Measurements from ENCODE around the gene KCNMB4. TPM values are rescaled to one million over a fixed set of nuclear protein-coding genes. Genes with fewer than 3 reads are reported as not detected.

The KCNMB4 gene
- total and polyA plus RNA-seq, 4 donors = 1.0 to 3.3 (median 2.0) TPM

DNA sequence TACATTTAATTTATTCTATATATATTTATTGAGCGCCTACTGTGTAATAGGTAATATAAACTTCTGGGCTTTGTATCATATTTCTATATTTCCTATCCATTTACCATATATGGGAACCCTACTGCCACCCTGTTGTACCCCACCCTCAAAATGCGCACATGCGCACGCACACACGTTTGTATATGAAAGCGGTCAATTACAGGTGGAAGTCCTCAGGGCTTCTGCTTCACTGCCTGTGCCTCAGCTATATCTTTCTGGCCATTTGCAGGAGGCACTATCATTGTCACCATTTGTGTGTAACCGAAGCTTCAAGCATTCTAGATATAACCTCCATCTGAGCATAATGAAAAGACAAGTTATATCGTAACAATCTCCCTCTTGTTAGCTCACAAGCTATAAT, 31.3 kb upstream of the KCNMB4 start:
- no peak overlapping the region for H3K4me3 ChIP-seq (ENCODE audit: low read length in 2 of 2)
- no peak overlapping the region for H3K27ac ChIP-seq (ENCODE audit: low read depth in 1 of 2, low read length in 2 of 2)
- no peaks in the 10 kb centered on the region for H3K27me3 ChIP-seq (ENCODE audit: control insufficient read depth in 1 of 2, insufficient read depth in 2 of 2, low read length in 1 of 2)
- WGBS, 2 donors = 94 to 96% methylated on average over 8 of the region's 8 CpGs
- H3K36me3 ChIP-seq (ENCODE audit: control insufficient read depth in 1 of 2, insufficient read depth in 2 of 2, low read length in 1 of 2) = peaks cover 2 to 3% of the 10 kb centered on the region in 2 donors
- ATAC-seq (ENCODE audit: low FRiP score) (no peak), DNase-seq (no peak)
- no peaks in the 10 kb centered on the region for H3K4me1 ChIP-seq (ENCODE audit: control insufficient read depth in 1 of 2, insufficient read depth in 2 of 2, low read length in 2 of 2)
- no peaks in the 10 kb centered on the region for H3K9me3 ChIP-seq (ENCODE audit: control insufficient read depth, low read length)
- intact Hi-C loops (cut with DNase I) = loop anchor here in 1 of 2 donors (10.0 kb wide), 1 partner anchor 90 kb away; the partner anchor contains the start of gene CNOT2

GRCh38 chr12:70338531-70338930, 27.6 kb upstream of the KCNMB4 start:
- Histone ChIP-seq H3K4me1 (ENCODE audit: control insufficient read depth in 1 of 2, insufficient read depth in 2 of 2, low read length in 2 of 2) (no peaks in the 10 kb centered on the region), H3K4me3 (ENCODE audit: low read length in 2 of 2) (no peak overlapping the region), H3K27ac (ENCODE audit: low read depth in 1 of 2, low read length in 2 of 2) (no peak overlapping the region), H3K9me3 (ENCODE audit: control insufficient read depth, low read length) (no peaks in the 10 kb centered on the region), H3K36me3 (ENCODE audit: control insufficient read depth in 1 of 2, insufficient read depth in 2 of 2, low read length in 1 of 2) (peaks cover 4 to 12% of the 10 kb centered on the region in 2 donors), H3K27me3 (ENCODE audit: control insufficient read depth in 1 of 2, insufficient read depth in 2 of 2, low read length in 1 of 2) (no peaks in the 10 kb centered on the region)
- WGBS, 2 donors = 83 to 85% methylated on average over 2 of the region's 2 CpGs
- intact Hi-C loops (cut with DNase I) = loop anchor here in 1 of 2 donors (10.0 kb wide), 1 partner anchor 94 kb away; the partner anchor contains the start of gene CNOT2
- ATAC-seq (ENCODE audit: low FRiP score) (no peak), DNase-seq (no peak)

- DNase-seq = no peak
- WGBS, 2 donors = 96% methylated on average over 2 of the region's 2 CpGs
- intact Hi-C loops (cut with DNase I) = no loop called here
- Histone ChIP-seq H3K27me3 (ENCODE audit: control insufficient read depth in 1 of 2, insufficient read depth in 2 of 2, low read length in 1 of 2) (no peaks in the 10 kb centered on the region), H3K4me3 (ENCODE audit: low read length in 2 of 2) (no peak overlapping the region), H3K27ac (ENCODE audit: low read depth in 1 of 2, low read length in 2 of 2) (no peak overlapping the region), H3K4me1 (ENCODE audit: control insufficient read depth in 1 of 2, insufficient read depth in 2 of 2, low read length in 2 of 2) (no peaks in the 10 kb centered on the region), H3K36me3 (ENCODE audit: control insufficient read depth in 1 of 2, insufficient read depth in 2 of 2, low read length in 1 of 2) (peaks cover 0 to 5% of the 10 kb centered on the region in 2 donors), H3K9me3 (ENCODE audit: control insufficient read depth, low read length) (no peaks in the 10 kb centered on the region)
- ATAC-seq (ENCODE audit: low FRiP score) = no peak
Observed at GRCh38 chr12:70351076-70351475, 15.0 kb upstream of the KCNMB4 start.

- H3K36me3 ChIP-seq (ENCODE audit: control insufficient read depth in 1 of 2, insufficient read depth in 2 of 2, low read length in 1 of 2) = peaks cover 0 to 5% of the 10 kb centered on the region in 2 donors
- no peaks in the 10 kb centered on the region for H3K27me3 ChIP-seq (ENCODE audit: control insufficient read depth in 1 of 2, insufficient read depth in 2 of 2, low read length in 1 of 2)
- H3K4me3 ChIP-seq (ENCODE audit: low read length in 2 of 2) = no peak overlapping the region
- no peak for ATAC-seq (ENCODE audit: low FRiP score)
- H3K27ac ChIP-seq (ENCODE audit: low read depth in 1 of 2, low read length in 2 of 2) = no peak overlapping the region
- no peaks in the 10 kb centered on the region for H3K9me3 ChIP-seq (ENCODE audit: control insufficient read depth, low read length)
- 93 to 96% methylated on average over 6 of the region's 6 CpGs for WGBS, 2 donors
- intact Hi-C loops (cut with DNase I) = no loop called here
- no peaks in the 10 kb centered on the region for H3K4me1 ChIP-seq (ENCODE audit: control insufficient read depth in 1 of 2, insufficient read depth in 2 of 2, low read length in 2 of 2)
- DNase-seq = no peak
Observed at GRCh38 chr12:70353780-70354660, 12.1 kb upstream of the KCNMB4 start.

- H3K9me3 ChIP-seq (ENCODE audit: control insufficient read depth, low read length) = no peaks in the 10 kb centered on the region
- no peak for ATAC-seq (ENCODE audit: low FRiP score)
- intact Hi-C loops (cut with DNase I) = no loop called here
- no peak for DNase-seq
- no peaks in the 10 kb centered on the region for H3K4me1 ChIP-seq (ENCODE audit: control insufficient read depth in 1 of 2, insufficient read depth in 2 of 2, low read length in 2 of 2)
- H3K27me3 ChIP-seq (ENCODE audit: control insufficient read depth in 1 of 2, insufficient read depth in 2 of 2, low read length in 1 of 2) = no peaks in the 10 kb centered on the region
- no peak overlapping the region for H3K4me3 ChIP-seq (ENCODE audit: low read length in 2 of 2)
- no peak overlapping the region for H3K27ac ChIP-seq (ENCODE audit: low read depth in 1 of 2, low read length in 2 of 2)
- WGBS, 2 donors = 70 to 83% methylated on average over 3 of the region's 3 CpGs
- H3K36me3 ChIP-seq (ENCODE audit: control insufficient read depth in 1 of 2, insufficient read depth in 2 of 2, low read length in 1 of 2) = peaks cover 0 to 3% of the 10 kb centered on the region in 2 donors
Observed at GRCh38 chr12:70354787-70355186, 11.3 kb upstream of the KCNMB4 start.

DNA sequence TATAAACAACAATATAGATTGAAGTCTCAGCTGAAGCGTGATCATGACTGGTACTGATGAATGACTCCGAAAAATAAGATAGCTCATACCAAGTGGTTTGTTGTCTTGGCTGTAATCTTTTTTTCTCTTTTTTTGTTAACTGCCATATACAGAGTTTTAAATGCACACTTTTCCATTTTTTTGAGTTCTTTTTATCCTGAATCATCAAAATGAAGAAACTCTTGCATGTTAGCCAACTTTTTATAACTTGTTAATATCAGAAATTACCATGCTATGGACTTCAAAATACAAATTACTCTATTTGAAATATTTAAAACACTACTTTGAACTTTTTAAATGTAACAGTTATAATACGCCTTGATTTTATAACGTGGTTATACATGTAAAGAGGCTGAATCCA, 10.1 kb upstream of the KCNMB4 start:
- no peak overlapping the region for H3K27ac ChIP-seq (ENCODE audit: low read depth in 1 of 2, low read length in 2 of 2)
- ATAC-seq (ENCODE audit: low FRiP score) (no peak), DNase-seq (no peak)
- intact Hi-C loops (cut with DNase I) = no loop called here
- peaks cover 0 to 3% of the 10 kb centered on the region in 2 donors for H3K36me3 ChIP-seq (ENCODE audit: control insufficient read depth in 1 of 2, insufficient read depth in 2 of 2, low read length in 1 of 2)
- 96% methylated on average over 4 of the region's 4 CpGs for WGBS, 2 donors
- H3K4me1 ChIP-seq (ENCODE audit: control insufficient read depth in 1 of 2, insufficient read depth in 2 of 2, low read length in 2 of 2) = no peaks in the 10 kb centered on the region
- H3K27me3 ChIP-seq (ENCODE audit: control insufficient read depth in 1 of 2, insufficient read depth in 2 of 2, low read length in 1 of 2) = no peaks in the 10 kb centered on the region
- H3K4me3 ChIP-seq (ENCODE audit: low read length in 2 of 2) = no peak overlapping the region
- H3K9me3 ChIP-seq (ENCODE audit: control insufficient read depth, low read length) = no peaks in the 10 kb centered on the region

DNA sequence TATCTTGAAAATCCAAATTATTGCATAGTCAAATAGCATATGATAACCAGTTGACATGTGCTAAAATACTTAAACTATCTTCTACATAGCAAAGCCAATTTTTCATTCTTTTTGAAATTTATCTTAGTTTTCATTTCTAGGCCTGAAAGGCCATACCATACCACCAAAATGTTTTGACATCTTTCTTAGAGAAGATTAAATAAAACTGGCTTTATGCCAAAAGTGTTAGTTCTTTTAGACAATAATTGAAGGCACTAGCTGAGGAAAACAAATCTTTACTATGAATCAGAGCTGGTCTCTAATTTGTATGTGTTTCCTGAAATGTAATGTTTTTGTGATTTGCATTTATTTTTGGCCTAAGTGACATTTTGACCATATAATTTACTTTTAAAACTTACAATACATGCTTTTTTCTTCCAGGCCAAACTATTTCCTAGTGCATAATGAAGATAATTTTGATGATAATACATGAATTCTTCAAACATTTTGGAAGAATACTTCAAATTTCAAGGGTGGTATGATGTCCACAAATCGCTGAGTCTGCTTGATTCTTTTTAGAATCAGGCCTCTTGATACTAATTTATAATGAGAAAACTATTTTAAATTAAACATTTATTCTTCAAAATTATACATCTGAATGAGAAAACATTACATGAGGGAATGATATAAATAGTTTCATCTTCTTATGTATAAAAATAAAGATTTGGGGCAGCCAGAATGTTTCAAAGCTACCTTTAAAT, 6.5 kb upstream of the KCNMB4 start:
- Histone ChIP-seq H3K4me3 (ENCODE audit: low read length in 2 of 2) (no peak overlapping the region), H3K27ac (ENCODE audit: low read depth in 1 of 2, low read length in 2 of 2) (no peak overlapping the region), H3K36me3 (ENCODE audit: control insufficient read depth in 1 of 2, insufficient read depth in 2 of 2, low read length in 1 of 2) (no peaks in the 10 kb centered on the region), H3K4me1 (ENCODE audit: control insufficient read depth in 1 of 2, insufficient read depth in 2 of 2, low read length in 2 of 2) (no peaks in the 10 kb centered on the region), H3K9me3 (ENCODE audit: control insufficient read depth, low read length) (no peaks in the 10 kb centered on the region), H3K27me3 (ENCODE audit: control insufficient read depth in 1 of 2, insufficient read depth in 2 of 2, low read length in 1 of 2) (no peaks in the 10 kb centered on the region)
- no peak for DNase-seq
- intact Hi-C loops (cut with DNase I) = loop anchor here (10.0 kb wide), 3 partner anchors 375 to 465 kb away; no protein-coding TSS in a partner anchor
- 97 to 100% methylated on average over 1 of the region's 1 CpG for whole genome bisulfite sequencing, 2 donors
- no peak for ATAC-seq (ENCODE audit: low FRiP score)

- no peak for DNase-seq
- Histone ChIP-seq H3K27ac (ENCODE audit: low read depth in 1 of 2, low read length in 2 of 2) (no peak overlapping the region), H3K4me3 (ENCODE audit: low read length in 2 of 2) (no peak overlapping the region), H3K9me3 (ENCODE audit: control insufficient read depth, low read length) (no peaks in the 10 kb centered on the region), H3K36me3 (ENCODE audit: control insufficient read depth in 1 of 2, insufficient read depth in 2 of 2, low read length in 1 of 2) (no peaks in the 10 kb centered on the region), H3K27me3 (ENCODE audit: control insufficient read depth in 1 of 2, insufficient read depth in 2 of 2, low read length in 1 of 2) (no peaks in the 10 kb centered on the region), H3K4me1 (ENCODE audit: control insufficient read depth in 1 of 2, insufficient read depth in 2 of 2, low read length in 2 of 2) (no peaks in the 10 kb centered on the region)
- ATAC-seq (ENCODE audit: low FRiP score) = no peak
- intact Hi-C loops (cut with DNase I) = loop anchor here (10.0 kb wide), 3 partner anchors 375 to 465 kb away; no protein-coding TSS in a partner anchor
Observed at GRCh38 chr12:70360218-70360617, 5.9 kb upstream of the KCNMB4 start.
